ENCODE data around the gene PNLIPRP2. TPM values are rescaled to one million over a fixed set of nuclear protein-coding genes. Genes with fewer than 3 reads are reported as not detected.

PNLIPRP2 gene
- total RNA-seq, 2 experiments from 2014 or later, result not detected

GRCh38 chr10:116664631-116665030 lies 43.9 kb downstream of the PNLIPRP2 start:
- ChIA-PET POLR2A (no interaction called here), CTCF (ENCODE audit: unreplicated experiment) (no interaction called here)
- no peaks in the 10 kb centered on the region for H3K79me2 ChIP-seq (ENCODE audit: insufficient read depth, low read depth, low read length)
- no peak overlapping the region for H3K27ac ChIP-seq (ENCODE audit: low read depth, low read length, poor library complexity, severe bottlenecking)
- no peaks in the 10 kb centered on the region for H3K4me1 ChIP-seq (ENCODE audit: insufficient read depth, low read length, poor library complexity, severe bottlenecking)
- H3K9me2 ChIP-seq (ENCODE audit: insufficient read depth, low read length), result no peaks in the 10 kb centered on the region
- H2AFZ ChIP-seq (ENCODE audit: low read length), result no peak overlapping the region
- no peaks in the 10 kb centered on the region for H3K9me3 ChIP-seq (ENCODE audit: low read length)
- no peak for TF ChIP-seq EZH2phosphoT487 (IDR thresholded peaks at IDR 0.05; ENCODE audit: borderline replicate concordance, low read depth, low read length)
- no peak overlapping the region for H3K4me2 ChIP-seq (ENCODE audit: low read length)
- no peaks in the 10 kb centered on the region for H4K20me1 ChIP-seq (ENCODE audit: insufficient read depth, low read length)
- no peaks in the 10 kb centered on the region for H3K36me3 ChIP-seq (ENCODE audit: insufficient read depth, low read length)
- no peak overlapping the region for H3K4me3 ChIP-seq (ENCODE audit: low read depth, low read length, poor library complexity, severe bottlenecking)
- intact Hi-C loops (cut with micrococcal nuclease; ENCODE audit: unreplicated experiment), result no loop called here
- no TSS peak for BruUV-seq (replicated peaks)
- no peak for DNase-seq (ENCODE audit: low spot score)

- Histone ChIP-seq H2AFZ (ENCODE audit: low read length) (no peak overlapping the region), H3K79me2 (ENCODE audit: insufficient read depth, low read depth, low read length) (no peaks in the 10 kb centered on the region), H3K9me3 (ENCODE audit: low read length) (no peaks in the 10 kb centered on the region), H3K4me1 (ENCODE audit: insufficient read depth, low read length, poor library complexity, severe bottlenecking) (no peaks in the 10 kb centered on the region), H3K9me2 (ENCODE audit: insufficient read depth, low read length) (no peaks in the 10 kb centered on the region), H3K4me2 (ENCODE audit: low read length) (no peak overlapping the region), H3K36me3 (ENCODE audit: insufficient read depth, low read length) (no peaks in the 10 kb centered on the region), H4K20me1 (ENCODE audit: insufficient read depth, low read length) (no peaks in the 10 kb centered on the region), H3K27ac (ENCODE audit: low read depth, low read length, poor library complexity, severe bottlenecking) (no peak overlapping the region), H3K4me3 (ENCODE audit: low read depth, low read length, poor library complexity, severe bottlenecking) (no peak overlapping the region)
- ChIA-PET POLR2A (interaction anchor here (0.6 kb wide), 1 partner anchor 72 kb away, joined by 5 read pairs; no protein-coding TSS in a partner anchor), CTCF (ENCODE audit: unreplicated experiment) (no interaction called here)
- DNase-seq (ENCODE audit: low spot score), result no peak
- BruUV-seq (replicated peaks), result no TSS peak
- TF ChIP-seq EZH2phosphoT487 (IDR thresholded peaks at IDR 0.05; ENCODE audit: borderline replicate concordance, low read depth, low read length), result no peak
- TF ChIP-seq CTCF (conservative IDR thresholded peaks at IDR 0.05; ENCODE audit: low read length), result no peak
- intact Hi-C loops (cut with micrococcal nuclease; ENCODE audit: unreplicated experiment), result no loop called here
Observed at GRCh38 chr10:116665541-116666125, 44.9 kb downstream of the PNLIPRP2 start.

GRCh38 chr10:116667484-116667883 lies 46.7 kb downstream of the PNLIPRP2 start:
- BruUV-seq (replicated peaks), result no TSS peak
- no peak for TF ChIP-seq EZH2phosphoT487 (IDR thresholded peaks at IDR 0.05; ENCODE audit: borderline replicate concordance, low read depth, low read length)
- no peak for TF ChIP-seq CTCF (conservative IDR thresholded peaks at IDR 0.05; ENCODE audit: low read length)
- ChIA-PET CTCF (ENCODE audit: unreplicated experiment) (no interaction called here), POLR2A (no interaction called here)
- H4K20me1 ChIP-seq (ENCODE audit: insufficient read depth, low read length), result no peaks in the 10 kb centered on the region
- no peak overlapping the region for H3K4me3 ChIP-seq (ENCODE audit: low read depth, low read length, poor library complexity, severe bottlenecking)
- no peaks in the 10 kb centered on the region for H3K79me2 ChIP-seq (ENCODE audit: insufficient read depth, low read depth, low read length)
- intact Hi-C loops (cut with micrococcal nuclease; ENCODE audit: unreplicated experiment), result no loop called here
- no peak overlapping the region for H3K27ac ChIP-seq (ENCODE audit: low read depth, low read length, poor library complexity, severe bottlenecking)
- no peaks in the 10 kb centered on the region for H3K36me3 ChIP-seq (ENCODE audit: insufficient read depth, low read length)
- no peaks in the 10 kb centered on the region for H3K9me3 ChIP-seq (ENCODE audit: low read length)
- no peak for DNase-seq (ENCODE audit: low spot score)
- H3K9me2 ChIP-seq (ENCODE audit: insufficient read depth, low read length), result no peaks in the 10 kb centered on the region
- H3K4me2 ChIP-seq (ENCODE audit: low read length), result no peak overlapping the region
- no peak overlapping the region for H2AFZ ChIP-seq (ENCODE audit: low read length)
- no peaks in the 10 kb centered on the region for H3K4me1 ChIP-seq (ENCODE audit: insufficient read depth, low read length, poor library complexity, severe bottlenecking)
